Left lung (tissue), 10 donors: Measurements from ENCODE around the gene MICALL2. TPM values are rescaled to one million over a fixed set of nuclear protein-coding genes. Genes with fewer than 3 reads are reported as not detected.

Source experiments
- ATAC-seq: fragments of 200-7000 bp; cut with Tn5 transposase; one replicate; pipeline ENCODE4 v1.9.1; 2020; ENCODE audit warnings: moderate library complexity
- DNase-seq, 4 donors: peaks; one replicate each; pipeline ENCODE4 v3.0.0-alpha.2; 2013 to 2020
- H3K27ac ChIP-seq, 2 donors: fragments of 200-600 bp; sonication (generic) in 1 of 2; one replicate each; pipeline versions ENCODE4 v1.5.0 to v1.8.0; 2020 to 2021
- H3K27me3 ChIP-seq, 2 donors: fragments of 200-600 bp; sonication (generic) in 1 of 2; one replicate each; pipeline versions ENCODE4 v1.5.0 to v1.8.0; 2020 to 2021
- H3K36me3 ChIP-seq, 2 donors: fragments of 200-600 bp; sonication (generic) in 1 of 2; one replicate each; pipeline versions ENCODE4 v1.5.0 to v1.8.0; 2020 to 2021
- H3K4me1 ChIP-seq, 2 donors: fragments of 200-600 bp; one replicate each; pipeline ENCODE4 v1.8.0; 2021
- H3K4me3 ChIP-seq, 2 donors: fragments of 200-600 bp; sonication (generic) in 1 of 2; one replicate each; pipeline versions ENCODE4 v1.5.0 to v1.8.0; 2020 to 2021; ENCODE audit warnings: mild to moderate bottlenecking in 1 of 2
- H3K9me3 ChIP-seq, 2 donors: fragments of 200-600 bp; sonication (generic) in 1 of 2; one replicate each; pipeline versions ENCODE4 v1.5.0 to v1.8.0; 2020 to 2021
- CTCF ChIP-seq, 2 donors: fragments of 200-600 bp; sonication (generic) in 1 of 2; IDR thresholded peaks; one replicate each; pipeline versions ENCODE4 v1.5.0 to v1.8.0; 2021; ENCODE audit warnings: antibody characterized with exemption in 2 of 2
- intact Hi-C, 2 donors: fragments of 100-400 bp; cut with DNase I; formaldehyde crosslinking; loops; one replicate each; pipeline versions ENCODE4 v1.11.2 to v1.14.2; 2022
- polyA plus RNA-seq, 6 donors: library from polyadenylated mRNA; unstranded; fragments of 120-200 nt; gene quantifications; one replicate each; pipeline ENCODE4 v1.2.1, GENCODE V29; 2013; ENCODE audit not compliant: insufficient read length in 6 of 6
- total RNA-seq, 2 donors: library from RNA; stranded (reverse); fragmentation: NEBNext Ultra II Directional; extraction: Animal tissue kit (Norgen Biotek cat#: 25700); gene quantifications; one replicate each; pipeline ENCODE4 v1.2.1, GENCODE V29; 2021
- donor health status: DM: no; HTN: yes; CAD: no.
- donor health status: DM: no; HTN: no; CAD: no.

Gene MICALL2
- total and polyA plus RNA-seq, 8 donors = 7.9 to 40.1 (median 14.8) TPM

- no peak overlapping the region for H3K4me3 ChIP-seq
- intact Hi-C loops = no loop called here
- no peak for DNase-seq
- no peak for TF ChIP-seq CTCF (IDR thresholded peaks at IDR 0.05)
- H3K27ac ChIP-seq = no peak overlapping the region
- H3K27me3 ChIP-seq = no peaks in the 10 kb centered on the region
- ATAC-seq = no peak
- no peaks in the 10 kb centered on the region for H3K4me1 ChIP-seq
- H3K9me3 ChIP-seq = no peaks in the 10 kb centered on the region
- peaks cover 0 to 100% of the 10 kb centered on the region in 2 donors for H3K36me3 ChIP-seq
Observed at GRCh38 chr7:1488016-1488415, 28.7 kb upstream of the MICALL2 start.

DNA sequence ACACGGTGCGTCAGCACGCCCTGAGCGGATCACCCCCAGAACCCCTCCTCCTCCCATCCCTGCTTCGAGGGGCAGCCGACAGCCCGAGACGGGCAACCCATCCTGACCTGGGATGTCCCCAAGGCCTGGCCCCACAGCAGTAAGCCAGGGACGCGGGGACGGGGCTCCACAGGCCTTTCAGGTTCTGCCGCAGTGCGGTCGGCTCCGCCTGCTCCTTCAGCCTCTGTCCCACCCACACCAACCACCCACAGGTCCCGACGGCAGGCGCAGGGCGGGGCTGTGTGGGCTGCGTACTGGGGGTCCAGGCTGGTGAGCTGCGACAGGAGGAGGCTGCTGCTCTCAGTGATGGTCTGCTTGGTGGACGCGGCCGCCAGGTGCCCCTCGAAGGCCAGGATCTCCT lies 28.2 kb upstream of the MICALL2 start:
- Histone ChIP-seq H3K4me1 (no peaks in the 10 kb centered on the region), H3K27ac (no peak overlapping the region), H3K4me3 (no peak overlapping the region), H3K9me3 (no peaks in the 10 kb centered on the region), H3K27me3 (no peaks in the 10 kb centered on the region), H3K36me3 (peaks cover 0 to 100% of the 10 kb centered on the region in 2 donors)
- ATAC-seq (no peak), DNase-seq (no peak)
- intact Hi-C loops = no loop called here
- TF ChIP-seq CTCF (IDR thresholded peaks at IDR 0.05) = no peak

DNA sequence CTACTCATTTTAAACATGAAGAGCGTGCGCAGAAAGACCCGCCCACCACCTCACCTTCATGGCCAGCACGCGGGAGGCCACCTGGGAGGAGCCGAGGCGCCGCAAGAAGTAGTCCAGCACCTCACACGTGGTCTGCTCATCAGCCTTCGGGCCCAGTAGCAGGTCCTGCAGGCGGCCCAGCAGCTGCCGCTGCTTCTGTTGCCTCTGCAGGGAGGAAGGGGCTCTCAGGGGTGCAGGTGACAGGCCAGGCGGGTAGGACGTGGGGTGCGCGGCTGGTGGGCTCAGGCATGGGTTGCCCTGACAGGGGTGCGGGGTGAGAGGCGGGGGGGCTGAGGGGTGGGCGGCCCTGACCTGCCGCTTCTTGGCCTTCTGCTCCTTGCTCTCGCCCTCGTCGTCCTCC lies 27.3 kb upstream of the MICALL2 start:
- Histone ChIP-seq H3K36me3 (peaks cover 0 to 100% of the 10 kb centered on the region in 2 donors), H3K27me3 (no peaks in the 10 kb centered on the region), H3K4me3 (no peak overlapping the region), H3K27ac (no peak overlapping the region), H3K4me1 (no peaks in the 10 kb centered on the region), H3K9me3 (no peaks in the 10 kb centered on the region)
- intact Hi-C loops = no loop called here
- no peak for DNase-seq
- no peak for ATAC-seq
- no peak for TF ChIP-seq CTCF (IDR thresholded peaks at IDR 0.05)

GRCh38 chr7:1485156-1485555 lies 25.9 kb upstream of the MICALL2 start:
- H3K36me3 ChIP-seq = peaks cover 0 to 100% of the 10 kb centered on the region in 2 donors
- intact Hi-C loops = no loop called here

GRCh38 chr7:1484569-1484968 lies 25.3 kb upstream of the MICALL2 start:
- Histone ChIP-seq H3K4me3 (no peak overlapping the region), H3K27me3 (no peaks in the 10 kb centered on the region), H3K4me1 (no peaks in the 10 kb centered on the region), H3K36me3 (peaks cover 0 to 100% of the 10 kb centered on the region in 2 donors), H3K9me3 (no peaks in the 10 kb centered on the region), H3K27ac (no peak overlapping the region)
- DNase-seq = no peak
- no peak for ATAC-seq
- no peak for TF ChIP-seq CTCF (IDR thresholded peaks at IDR 0.05)
- intact Hi-C loops = no loop called here

More at GRCh38 chr7:1485156-1485555, 25.9 kb upstream of the MICALL2 start:
- Histone ChIP-seq H3K27me3 (no peaks in the 10 kb centered on the region), H3K27ac (no peak overlapping the region), H3K4me3 (no peak overlapping the region), H3K4me1 (no peaks in the 10 kb centered on the region), H3K9me3 (no peaks in the 10 kb centered on the region)
- ATAC-seq = no peak
- DNase-seq = no peak
- TF ChIP-seq CTCF (IDR thresholded peaks at IDR 0.05) = no peak
